Stimulated activated CD8-positive, alpha-beta memory T cell treated with anti-CD3 and anti-CD28 coated beads, Interleukin-7, amount 100 ng/mL, for 48 hours (primary cell): ENCODE measurements around the gene C14orf93.
"Not testable (repeated sequence)": the region's sequence is repeated elsewhere in the genome, so short reads cannot be mapped to it uniquely, and the experiment has no call there.

Source experiments
- DNase-seq, 2 donors: peaks; one replicate each; pipeline ENCODE4 v3.0.0-alpha.2; 2020; ENCODE audit warnings: low read depth in 1 of 2; ENCODE audit errors: extremely low read depth in 1 of 2

Gene C14orf93

GRCh38 chr14:23021889-23022442, 12.0 kb upstream of the C14orf93 start:
- DNase-seq, result no peak

DNA sequence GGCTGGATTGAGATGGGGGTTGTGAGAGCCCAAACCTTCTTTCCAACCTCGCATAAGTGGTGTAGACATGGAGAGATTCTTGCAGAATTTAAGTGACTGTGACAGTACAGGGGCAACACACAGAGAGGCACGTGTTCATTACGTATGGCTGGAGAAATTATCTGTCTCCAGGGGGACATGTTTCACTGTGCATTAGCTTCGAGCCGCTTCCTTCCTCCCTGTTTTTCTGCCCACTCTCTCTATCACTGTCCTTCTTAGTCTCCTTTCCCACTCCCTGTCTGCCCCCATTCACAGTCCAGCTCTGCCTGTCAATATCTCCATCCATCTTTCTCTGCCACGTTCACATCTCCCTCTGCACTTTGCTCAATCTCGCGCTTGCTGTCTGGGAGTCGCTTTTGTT, 11.5 kb upstream of the C14orf93 start:
- DNase-seq, result no peak

DNA sequence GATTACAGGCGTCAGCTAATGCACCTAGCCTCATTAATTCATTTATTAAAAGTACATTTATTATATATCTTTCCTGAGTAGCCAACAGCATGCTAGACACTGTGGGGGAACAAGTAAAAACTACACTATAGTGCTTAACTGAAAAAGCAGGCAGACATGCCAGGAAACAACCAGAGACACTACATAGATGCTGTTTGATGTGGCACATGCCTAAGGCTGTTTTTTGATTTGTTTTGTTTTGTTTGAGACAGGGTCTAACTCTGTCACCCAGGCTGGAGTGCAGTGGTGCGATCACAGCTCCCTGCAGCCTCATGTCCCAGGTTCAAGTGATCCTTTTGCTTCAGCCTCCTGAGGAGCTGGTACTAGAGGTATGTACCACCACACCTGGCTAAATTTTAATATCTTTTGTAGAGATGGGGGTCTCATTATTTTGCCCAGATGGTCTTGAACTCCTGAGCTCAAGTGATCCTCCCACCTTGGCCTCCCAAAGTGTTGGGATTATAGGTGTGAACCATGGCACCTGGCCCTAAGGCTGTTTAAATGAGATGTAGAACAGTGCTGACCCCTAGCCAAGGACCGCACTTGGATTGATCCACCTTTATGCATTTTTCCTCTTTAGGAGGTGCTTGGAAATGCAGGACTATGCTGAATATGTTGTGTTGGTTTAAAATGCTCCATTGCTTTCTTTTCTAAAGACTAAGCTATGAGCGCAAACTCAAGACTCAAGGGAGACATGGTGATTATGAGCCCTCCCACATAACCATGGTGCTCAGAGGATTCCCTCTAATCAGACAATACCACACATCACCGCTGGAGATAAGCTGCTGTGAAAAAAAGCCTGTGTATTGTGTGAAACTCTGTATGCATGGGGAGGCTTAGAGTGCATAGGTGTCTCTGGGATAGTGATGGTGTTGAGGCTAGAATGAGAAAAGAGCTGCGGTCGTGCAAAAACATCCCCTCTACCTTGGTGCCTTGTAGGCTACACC, 10.5 kb upstream of the C14orf93 start:
- no peak for DNase-seq

DNA sequence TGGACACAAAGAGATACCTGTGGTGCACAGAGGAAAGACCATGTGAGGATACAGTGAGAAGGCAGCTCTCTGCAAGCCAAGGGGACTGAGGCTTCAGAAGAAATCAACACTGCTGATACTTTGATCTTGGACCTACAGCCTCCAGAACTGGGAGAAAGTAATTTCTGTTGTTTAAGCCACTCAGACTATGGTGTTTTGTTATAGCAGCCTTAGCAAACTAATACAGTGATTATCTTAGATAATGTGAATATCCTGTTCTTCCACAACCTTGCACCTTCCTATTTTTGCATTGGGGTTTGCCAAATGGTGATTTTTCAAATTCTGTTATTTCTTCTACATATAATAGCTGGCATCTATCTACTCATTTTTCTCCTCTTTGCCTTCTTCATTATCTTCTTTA, 8.2 kb upstream of the C14orf93 start:
- no peak for DNase-seq

DNA sequence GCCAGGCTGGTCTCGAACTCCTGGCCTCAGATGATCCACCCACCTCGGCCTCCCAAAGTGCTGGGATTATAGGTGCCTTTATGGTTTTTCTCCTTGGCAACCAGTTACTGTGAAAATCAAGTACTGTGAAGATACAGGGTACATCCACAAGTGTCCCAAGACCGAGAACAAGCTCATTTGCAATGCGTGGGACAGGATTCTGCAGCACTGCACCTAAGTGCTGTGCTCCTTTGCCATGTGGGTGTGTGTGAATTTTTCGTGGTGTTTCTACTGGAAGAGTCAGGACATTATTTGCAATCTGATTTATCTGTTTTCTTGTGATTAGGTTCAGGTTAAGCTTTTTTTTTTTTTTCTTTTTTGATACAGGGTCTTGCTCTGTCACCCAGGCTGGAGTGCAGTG, 7.1 kb upstream of the C14orf93 start:
- no peak for DNase-seq

DNA sequence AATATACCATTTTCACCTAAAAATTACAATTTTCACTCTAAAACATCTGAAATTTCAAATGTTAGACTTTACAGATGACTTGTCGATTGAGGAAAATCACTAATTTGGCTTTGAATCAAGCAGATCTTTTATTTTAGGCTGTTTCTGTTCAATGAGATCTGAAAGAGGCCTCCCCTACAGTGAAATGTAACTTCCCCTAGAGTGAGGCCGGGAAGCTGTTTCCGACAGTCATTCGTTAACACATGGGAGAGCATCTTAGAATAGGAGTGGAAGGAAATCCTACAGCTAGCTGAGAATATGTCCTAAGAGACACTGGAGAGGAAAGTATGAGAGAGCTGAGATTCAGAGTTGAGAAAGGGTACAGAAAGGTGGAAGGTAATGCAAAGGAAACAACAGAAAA, 5.7 kb upstream of the C14orf93 start:
- DNase-seq, result no peak

DNA sequence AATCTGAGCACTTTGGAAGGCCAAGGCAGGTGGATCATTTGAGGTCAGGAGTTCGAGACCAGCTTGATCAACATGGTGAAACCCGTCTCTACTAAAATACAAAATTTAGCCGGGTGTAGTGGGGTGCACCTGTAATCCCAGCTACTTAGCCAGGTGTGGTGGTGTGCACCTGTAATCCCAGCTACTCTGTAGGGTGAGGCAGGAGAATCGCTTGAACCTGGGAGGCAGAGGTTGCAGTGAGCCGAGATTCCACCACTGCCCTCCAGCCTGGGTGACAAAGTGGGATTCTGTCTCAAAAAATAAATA, 3.8 kb upstream of the C14orf93 start:
- DNase-seq, result not testable (repeated sequence)

DNA sequence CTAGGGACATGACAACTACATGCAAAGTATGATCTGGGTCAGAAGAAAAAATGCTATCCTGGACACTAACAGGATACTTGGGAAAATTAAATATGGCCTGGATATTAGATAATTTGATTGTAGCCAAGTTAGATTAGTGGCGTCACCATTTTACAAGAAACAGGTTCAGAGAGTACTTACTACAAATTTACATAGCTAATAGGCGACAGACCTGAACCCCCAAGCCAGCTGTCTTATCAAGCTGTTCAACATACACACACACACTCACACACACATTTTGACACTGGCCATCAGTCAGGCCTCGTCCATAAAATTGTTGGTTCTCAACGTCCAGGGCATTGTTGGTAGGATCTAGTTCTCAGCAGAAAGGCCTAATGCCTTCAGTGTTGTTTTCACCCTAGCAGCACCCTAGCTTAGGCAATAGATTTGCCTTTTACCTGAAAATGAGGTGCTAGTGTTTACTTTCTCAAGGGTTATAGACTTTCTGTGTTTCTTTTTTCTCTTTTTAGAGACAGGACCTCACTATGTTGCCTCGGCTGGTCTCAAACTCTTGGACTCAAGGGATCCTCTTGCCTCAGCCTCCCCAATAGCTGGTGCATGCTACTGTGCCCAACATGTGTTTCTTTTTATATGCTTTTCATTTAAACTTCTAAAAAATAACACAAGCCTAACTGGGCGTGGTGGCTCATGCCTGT, 3.3 kb upstream of the C14orf93 start:
- DNase-seq, result no peak

DNA sequence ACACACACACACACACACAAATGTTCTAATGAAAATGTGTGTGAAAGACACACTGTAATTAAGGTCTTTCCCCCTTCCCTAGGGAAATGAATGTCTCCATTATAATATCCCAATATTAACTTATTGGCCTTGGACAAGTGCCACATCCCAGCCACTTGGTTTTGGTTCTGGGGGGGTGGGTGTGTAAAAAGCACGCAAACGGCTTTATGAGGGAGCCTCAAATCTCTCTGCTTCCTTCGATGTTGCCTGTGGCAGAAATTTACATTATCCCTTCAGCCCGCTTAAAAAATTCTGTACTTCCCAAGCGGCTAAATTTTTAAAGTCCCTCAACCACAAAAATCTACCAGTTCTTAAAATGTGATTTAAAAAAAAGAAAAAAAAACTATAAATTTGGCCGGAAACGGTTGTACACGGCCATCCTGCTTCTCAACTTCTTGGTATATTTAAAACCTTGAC, 432 bp downstream of the C14orf93 start:
- DNase-seq, result no peak

DNA sequence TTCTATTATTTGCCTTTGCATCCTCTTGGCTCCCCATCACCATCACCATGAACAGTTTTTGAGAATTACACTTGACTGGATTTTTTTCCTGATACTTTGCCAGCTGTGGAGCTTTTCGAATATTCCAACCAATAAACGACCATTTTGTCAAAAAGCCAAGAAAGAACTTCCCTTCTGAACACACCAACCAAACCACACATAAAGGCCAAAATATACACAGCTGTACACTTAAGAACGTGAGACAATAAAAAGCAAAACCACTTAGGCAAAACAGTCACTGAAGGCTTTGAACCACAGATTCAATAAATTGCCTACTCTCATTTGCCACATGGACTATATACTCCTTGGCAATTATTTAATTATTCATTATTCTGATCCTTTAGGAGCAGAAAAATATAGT, 1.1 kb downstream of the C14orf93 start:
- DNase-seq, result no peak

GRCh38 chr14:23006544-23007419, 3.2 kb downstream of the C14orf93 start:
- DNase-seq, result peak; percentile 95

GRCh38 chr14:23006188-23006534, 3.8 kb downstream of the C14orf93 start:
- no peak for DNase-seq

- DNase-seq, result no peak
Observed at GRCh38 chr14:23005451-23006187, 4.3 kb downstream of the C14orf93 start.

DNA sequence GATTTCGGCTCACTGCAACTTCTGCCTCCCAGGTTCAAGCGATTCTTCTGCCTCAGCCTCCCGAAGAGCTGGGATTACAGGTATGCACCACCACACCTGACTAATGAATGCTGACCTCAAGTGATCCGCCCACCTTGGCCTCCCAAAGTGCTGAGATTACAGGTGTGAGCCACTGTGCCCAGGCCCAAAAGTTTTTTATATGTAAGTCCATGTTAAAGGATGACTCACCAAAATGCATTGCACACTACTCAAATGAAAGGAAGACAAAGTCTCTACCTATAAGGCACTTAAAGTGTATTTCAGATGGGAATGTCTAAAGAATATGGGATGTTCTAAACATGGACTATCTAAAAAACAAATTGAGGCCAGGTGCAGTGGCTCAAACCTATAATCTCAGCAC, 5.7 kb downstream of the C14orf93 start:
- not testable (repeated sequence) for DNase-seq

GRCh38 chr14:23002592-23002991, 7.4 kb downstream of the C14orf93 start:
- DNase-seq, result no peak

GRCh38 chr14:23000860-23001259, 9.1 kb downstream of the C14orf93 start:
- no peak for DNase-seq

DNA sequence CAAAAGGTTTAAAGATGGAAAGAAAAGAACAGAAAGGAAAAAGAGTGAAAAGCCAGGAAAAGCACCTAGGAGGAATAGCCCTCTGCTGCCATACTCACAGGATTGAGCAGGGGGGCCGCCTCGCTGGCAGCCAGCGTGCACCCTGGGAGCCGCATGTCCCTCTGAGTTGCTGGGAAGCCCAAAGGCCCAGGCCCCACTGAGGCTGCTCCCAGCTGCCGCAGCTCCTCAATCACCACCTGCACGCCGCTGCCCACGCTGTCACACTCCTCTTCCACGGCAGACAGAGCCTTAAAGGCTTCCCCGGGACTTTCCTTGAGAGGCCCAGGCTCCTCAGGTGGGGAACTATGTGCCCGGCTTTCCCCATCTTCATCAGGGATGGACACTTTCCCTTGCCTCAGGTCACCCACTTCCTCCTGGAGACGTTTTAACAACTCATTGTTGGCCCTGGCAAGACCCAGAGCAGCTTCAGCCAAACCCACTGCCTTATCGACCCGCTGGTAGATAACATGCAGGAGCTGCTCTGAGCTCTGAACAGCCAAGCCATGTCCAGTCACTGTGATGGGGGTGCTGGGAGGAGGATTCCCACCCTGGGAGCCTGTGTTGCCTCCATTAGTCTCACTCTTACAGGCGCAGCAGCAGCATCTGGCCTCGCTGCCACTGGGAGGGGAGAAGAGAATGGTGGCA, 11.5 kb downstream of the C14orf93 start:
- no peak for DNase-seq

DNA sequence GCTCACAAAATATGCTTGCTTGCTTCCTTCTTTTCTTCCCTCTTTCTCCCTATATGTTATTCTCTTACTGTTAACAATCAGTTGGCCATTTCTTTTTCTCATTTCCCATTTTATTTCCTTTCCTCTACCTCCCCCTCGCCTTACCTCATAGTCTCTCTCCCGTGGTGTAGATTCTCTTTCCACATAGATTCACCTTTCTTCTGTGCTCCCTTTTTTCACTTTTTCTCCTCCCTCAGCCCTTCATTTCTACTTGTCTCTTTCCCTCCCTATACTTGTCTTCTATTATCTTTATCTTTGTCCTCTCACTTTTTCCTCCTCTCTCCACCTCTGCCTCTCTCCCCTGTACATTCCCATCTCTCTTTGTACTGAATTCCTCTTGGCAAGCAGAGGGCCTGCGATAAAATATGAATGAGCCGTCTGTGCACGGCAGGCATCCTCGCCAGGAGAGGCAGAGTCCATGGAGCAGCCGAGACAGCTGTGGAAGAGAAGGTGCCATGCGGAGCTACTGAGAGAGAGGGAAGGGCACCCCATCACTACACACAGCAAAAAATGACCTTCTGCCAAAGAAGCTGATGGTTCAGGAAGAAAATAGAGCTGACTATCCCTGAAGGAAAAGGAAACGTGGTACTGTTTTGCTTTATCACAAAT, 12.1 kb downstream of the C14orf93 start:
- no peak for DNase-seq
